ENCODE results near the gene TLCD2. TPM values are rescaled to one million over a fixed set of nuclear protein-coding genes. Genes with fewer than 3 reads are reported as not detected.

Gene TLCD2
- total and polyA plus RNA-seq, 2 of the 13 experiments (the other 11 are each of a cell fraction or from before 2014, with no cell fraction given), result 0.90 to 1.1 TPM

- TF ChIP-seq, protein P1, sequence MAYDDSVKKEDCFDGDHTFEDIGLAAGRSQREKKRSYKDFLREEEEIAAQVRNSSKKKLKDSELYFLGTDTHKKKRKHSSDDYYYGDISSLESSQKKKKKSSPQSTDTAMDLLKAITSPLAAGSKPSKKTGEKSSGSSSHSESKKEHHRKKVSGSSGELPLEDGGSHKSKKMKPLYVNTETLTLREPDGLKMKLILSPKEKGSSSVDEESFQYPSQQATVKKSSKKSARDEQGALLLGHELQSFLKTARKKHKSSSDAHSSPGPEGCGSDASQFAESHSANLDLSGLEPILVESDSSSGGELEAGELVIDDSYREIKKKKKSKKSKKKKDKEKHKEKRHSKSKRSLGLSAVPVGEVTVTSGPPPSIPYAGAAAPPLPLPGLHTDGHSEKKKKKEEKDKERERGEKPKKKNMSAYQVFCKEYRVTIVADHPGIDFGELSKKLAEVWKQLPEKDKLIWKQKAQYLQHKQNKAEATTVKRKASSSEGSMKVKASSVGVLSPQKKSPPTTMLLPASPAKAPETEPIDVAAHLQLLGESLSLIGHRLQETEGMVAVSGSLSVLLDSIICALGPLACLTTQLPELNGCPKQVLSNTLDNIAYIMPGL (CRISPR knock-in tag; IDR thresholded peaks at IDR 0.05; ENCODE audit: borderline replicate concordance in 1 of 2, low read depth in 1 of 2), result no peak
- TF ChIP-seq ZNF512B (CRISPR knock-in tag; IDR thresholded peaks at IDR 0.05; ENCODE audit: borderline replicate concordance), result no peak
- TF ChIP-seq GFI1 (CRISPR knock-in tag; IDR thresholded peaks at IDR 0.05; ENCODE audit: borderline replicate concordance), result no peak
- no peak for TF ChIP-seq ZNF496 (CRISPR knock-in tag; IDR thresholded peaks at IDR 0.05; ENCODE audit: insufficient replicate concordance)
- no peak for TF ChIP-seq ZNF382 (CRISPR knock-in tag; IDR thresholded peaks at IDR 0.05; ENCODE audit: borderline replicate concordance)
- TF ChIP-seq ZNF720 (CRISPR knock-in tag; IDR thresholded peaks at IDR 0.05), result no peak
- no peak for TF ChIP-seq ZNF740 (CRISPR knock-in tag; IDR thresholded peaks at IDR 0.05)
- TF ChIP-seq, protein P2, sequence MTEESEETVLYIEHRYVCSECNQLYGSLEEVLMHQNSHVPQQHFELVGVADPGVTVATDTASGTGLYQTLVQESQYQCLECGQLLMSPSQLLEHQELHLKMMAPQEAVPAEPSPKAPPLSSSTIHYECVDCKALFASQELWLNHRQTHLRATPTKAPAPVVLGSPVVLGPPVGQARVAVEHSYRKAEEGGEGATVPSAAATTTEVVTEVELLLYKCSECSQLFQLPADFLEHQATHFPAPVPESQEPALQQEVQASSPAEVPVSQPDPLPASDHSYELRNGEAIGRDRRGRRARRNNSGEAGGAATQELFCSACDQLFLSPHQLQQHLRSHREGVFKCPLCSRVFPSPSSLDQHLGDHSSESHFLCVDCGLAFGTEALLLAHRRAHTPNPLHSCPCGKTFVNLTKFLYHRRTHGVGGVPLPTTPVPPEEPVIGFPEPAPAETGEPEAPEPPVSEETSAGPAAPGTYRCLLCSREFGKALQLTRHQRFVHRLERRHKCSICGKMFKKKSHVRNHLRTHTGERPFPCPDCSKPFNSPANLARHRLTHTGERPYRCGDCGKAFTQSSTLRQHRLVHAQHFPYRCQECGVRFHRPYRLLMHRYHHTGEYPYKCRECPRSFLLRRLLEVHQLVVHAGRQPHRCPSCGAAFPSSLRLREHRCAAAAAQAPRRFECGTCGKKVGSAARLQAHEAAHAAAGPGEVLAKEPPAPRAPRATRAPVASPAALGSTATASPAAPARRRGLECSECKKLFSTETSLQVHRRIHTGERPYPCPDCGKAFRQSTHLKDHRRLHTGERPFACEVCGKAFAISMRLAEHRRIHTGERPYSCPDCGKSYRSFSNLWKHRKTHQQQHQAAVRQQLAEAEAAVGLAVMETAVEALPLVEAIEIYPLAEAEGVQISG (CRISPR knock-in tag; IDR thresholded peaks at IDR 0.05), result no peak
Observed at GRCh38 chr17:1693339-1693738, 16.8 kb downstream of the TLCD2 start (continued).

All from HepG2 (cell line).